CD1c-positive myeloid dendritic cell (primary cell): ENCODE measurements around the gene ASL.
"Not testable (repeated sequence)": the region's sequence is repeated elsewhere in the genome, so short reads cannot be mapped to it uniquely, and the experiment has no call there.

Experiments used
- DNase-seq: peaks from one replicate; pipeline ENCODE4 v3.0.0-alpha.2; 2016; ENCODE audit errors: extremely low spot score

ASL gene

GRCh38 chr7:66119245-66119850, 43.7 kb downstream of the ASL start:
- no peak for DNase-seq

GRCh38 chr7:66123175-66123528, 47.5 kb downstream of the ASL start:
- DNase-seq = no peak

- DNase-seq = not testable (repeated sequence)
These were observed 48.9 kb downstream of the ASL start for GRCh38 chr7:66124569-66124861.

GRCh38 chr7:66125052-66125694, 49.6 kb downstream of the ASL start:
- DNase-seq = no peak

- not testable (repeated sequence) for DNase-seq
These were observed 50.2 kb downstream of the ASL start for GRCh38 chr7:66125781-66126352.

GRCh38 chr7:66127172-66127571, 51.6 kb downstream of the ASL start:
- not testable (repeated sequence) for DNase-seq

GRCh38 chr7:66138994-66139752, 63.6 kb downstream of the ASL start:
- DNase-seq = no peak

- no peak for DNase-seq
These were observed 65.3 kb downstream of the ASL start for GRCh38 chr7:66140924-66141323.

- no peak for DNase-seq
These were observed 66.7 kb downstream of the ASL start for GRCh38 chr7:66142334-66142733.

GRCh38 chr7:66142996-66143395, 67.4 kb downstream of the ASL start:
- DNase-seq = no peak
